Thyroid gland (tissue), 4 donors: Measurements from ENCODE around the gene PGLYRP1. TPM values are rescaled to one million over a fixed set of nuclear protein-coding genes. Genes with fewer than 3 reads are reported as not detected.

Source experiments
- DNase-seq, 2 donors: peaks; one replicate each; pipeline ENCODE4 v3.0.0-alpha.2; 2019
- H3K27ac ChIP-seq, 3 donors: fragments of 200-600 bp; sonication (generic); 1 replicate in 2 of 3; 2 replicates in 1 of 3; pipeline ENCODE4 v1.5.1; 2016 to 2019; ENCODE audit warnings: mild to moderate bottlenecking in 1 of 3, moderate library complexity in 1 of 3
- H3K27me3 ChIP-seq: fragments of 200-600 bp; sonication (generic); one replicate; pipeline ENCODE4 v1.5.1; 2019
- H3K36me3 ChIP-seq, 2 donors: fragments of 200-600 bp; sonication (generic); one replicate each; pipeline ENCODE4 v1.5.1; 2016 to 2019
- H3K4me1 ChIP-seq, 2 donors: fragments of 200-600 bp; sonication (generic); one replicate each; pipeline ENCODE4 v1.5.1; 2017 to 2019
- H3K4me3 ChIP-seq, 3 donors: fragments of 200-600 bp; sonication (generic); replicated peaks in 1 of 3; 1 replicate in 2 of 3; 2 replicates in 1 of 3; pipeline ENCODE4 v1.5.1; 2016; ENCODE audit warnings: mild to moderate bottlenecking in 1 of 3
- H3K9me3 ChIP-seq: fragments of 200-600 bp; sonication (generic); one replicate; pipeline ENCODE4 v1.5.1; 2017
- CTCF ChIP-seq, 6 experiments: fragments of 200-600 bp in 3 of 6; fragments of 450-650 bp in 3 of 6; sonication (generic) in 3 of 6; IDR thresholded peaks; one replicate each; pipeline ENCODE4 v1.5.1; 2016 to 2019; ENCODE audit warnings: antibody characterized with exemption in 6 of 6, mild to moderate bottlenecking in 2 of 6, inconsistent platforms in 1 of 6, moderate library complexity in 1 of 6
- POLR2A ChIP-seq, 2 donors: fragments of 450-650 bp; IDR thresholded peaks; one replicate each; pipeline ENCODE4 v1.6.1; 2017; ENCODE audit warnings: antibody characterized with exemption in 2 of 2, mild to moderate bottlenecking in 2 of 2, moderate library complexity in 1 of 2
- WGBS, 2 donors: methylation state at CpG; one replicate each; pipeline ENCODE4 v1.1.5; 2017; 5-methylcytosine and 5-hydroxymethylcytosine counted together
- intact Hi-C: fragments of 100-400 bp; cut with DNase I; formaldehyde crosslinking; loops from one replicate; pipeline ENCODE4 v1.15.1; 2023
- total RNA-seq, 4 donors: library from RNA; depleted of rRNA; stranded (reverse); fragments of >200 nt; gene quantifications; one replicate each; pipeline ENCODE4 v1.2.3, GENCODE V29; 2016

The PGLYRP1 gene
- total RNA-seq, 4 donors from 2014 or later: 2.0 TPM; not detected in 3

DNA sequence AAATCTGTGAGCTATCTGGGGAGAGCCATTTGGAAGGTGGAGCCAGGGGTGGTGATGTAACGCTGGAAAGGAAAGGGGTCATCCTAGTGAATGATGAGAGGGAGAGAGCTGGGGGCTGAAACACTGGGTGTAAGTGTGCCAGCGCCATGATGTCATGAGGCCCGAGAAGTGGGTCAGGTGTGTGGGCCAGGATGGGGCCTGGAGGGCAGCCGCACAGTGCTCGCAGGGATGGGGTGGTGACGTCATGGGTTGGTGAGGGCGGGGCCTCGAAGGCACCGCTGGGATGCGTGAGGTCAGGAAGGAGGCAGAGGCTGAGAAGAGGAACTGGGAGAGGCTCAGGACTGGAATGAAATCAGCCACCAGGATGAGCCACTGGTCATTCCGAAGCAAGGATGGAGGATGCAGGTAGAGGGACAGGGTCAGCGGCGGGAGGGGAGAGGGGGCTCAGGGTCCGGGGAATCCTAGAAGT is 23.2 kb downstream of the PGLYRP1 start:
- H3K4me3 ChIP-seq: no peak overlapping the region
- H3K27ac ChIP-seq: no peak overlapping the region
- H3K4me1 ChIP-seq: peaks cover 6 to 26% of the 10 kb centered on the region in 2 donors
- no peaks in the 10 kb centered on the region for H3K27me3 ChIP-seq
- intact Hi-C loops: no loop called here
- WGBS, 2 donors: 21 to 23% methylated on average over 14 of the region's 14 CpGs
- H3K9me3 ChIP-seq: no peaks in the 10 kb centered on the region
- H3K36me3 ChIP-seq: no peaks in the 10 kb centered on the region
- no peak for DNase-seq
- no peak for TF ChIP-seq POLR2A (IDR thresholded peaks at IDR 0.05)
- TF ChIP-seq CTCF (IDR thresholded peaks at IDR 0.05): no peak

DNA sequence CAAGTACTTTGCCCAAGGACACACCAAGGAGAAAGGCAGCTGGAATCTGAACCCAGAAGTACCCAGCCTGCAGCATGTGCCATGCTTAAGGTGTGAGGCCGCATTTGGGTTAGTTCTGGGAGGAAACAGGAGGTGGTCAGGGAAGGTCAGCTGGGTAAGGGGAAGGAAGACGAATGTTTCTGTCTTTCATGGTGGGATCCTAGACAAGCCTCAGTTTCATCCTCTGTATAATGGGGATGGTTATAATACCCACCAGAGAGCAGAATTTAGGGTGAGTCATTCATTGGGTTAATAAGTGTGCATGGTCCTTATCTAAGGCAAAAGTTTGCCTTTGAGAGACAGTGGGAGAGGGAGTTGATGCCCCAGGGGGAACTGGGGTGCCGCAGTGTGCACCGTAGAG is 24.0 kb downstream of the PGLYRP1 start:
- no peak overlapping the region for H3K4me3 ChIP-seq
- WGBS, 2 donors: 95 to 97% methylated on average over 4 of the region's 4 CpGs
- no peaks in the 10 kb centered on the region for H3K36me3 ChIP-seq
- no peak for DNase-seq
- no peak overlapping the region for H3K27ac ChIP-seq
- intact Hi-C loops: no loop called here
- H3K4me1 ChIP-seq: peaks cover 6 to 26% of the 10 kb centered on the region in 2 donors
- no peaks in the 10 kb centered on the region for H3K9me3 ChIP-seq
- TF ChIP-seq CTCF (IDR thresholded peaks at IDR 0.05): no peak
- H3K27me3 ChIP-seq: no peaks in the 10 kb centered on the region

DNA sequence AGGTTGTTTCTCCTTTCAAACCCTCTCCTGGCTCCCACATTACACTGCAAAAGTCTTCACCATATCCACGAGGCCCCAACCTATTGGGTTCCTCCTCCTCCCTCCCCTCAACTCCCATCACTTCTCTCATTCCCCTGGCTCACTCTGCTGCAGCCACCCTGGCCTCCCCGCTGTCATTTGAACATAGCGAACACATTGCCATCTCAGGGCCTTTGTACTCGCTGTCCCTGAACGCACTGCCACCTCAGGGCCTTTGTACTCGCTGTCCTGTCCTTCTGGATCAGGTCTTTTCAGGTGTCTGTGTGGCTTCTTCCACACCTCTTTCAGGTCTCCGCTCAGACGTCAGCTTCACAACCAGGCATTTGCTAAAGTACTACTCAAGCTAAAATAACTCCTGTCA is 25.9 kb downstream of the PGLYRP1 start:
- WGBS, 2 donors: 81 to 89% methylated on average over 8 of the region's 8 CpGs
- intact Hi-C loops: no loop called here
- no peak overlapping the region for H3K4me3 ChIP-seq
- DNase-seq: no peak
- no peaks in the 10 kb centered on the region for H3K27me3 ChIP-seq
- H3K36me3 ChIP-seq: no peaks in the 10 kb centered on the region
- no peaks in the 10 kb centered on the region for H3K9me3 ChIP-seq
- peaks cover 6 to 26% of the 10 kb centered on the region in 2 donors for H3K4me1 ChIP-seq
- TF ChIP-seq CTCF (IDR thresholded peaks at IDR 0.05) (no peak), POLR2A (IDR thresholded peaks at IDR 0.05) (no peak)
- no peak overlapping the region for H3K27ac ChIP-seq

DNA sequence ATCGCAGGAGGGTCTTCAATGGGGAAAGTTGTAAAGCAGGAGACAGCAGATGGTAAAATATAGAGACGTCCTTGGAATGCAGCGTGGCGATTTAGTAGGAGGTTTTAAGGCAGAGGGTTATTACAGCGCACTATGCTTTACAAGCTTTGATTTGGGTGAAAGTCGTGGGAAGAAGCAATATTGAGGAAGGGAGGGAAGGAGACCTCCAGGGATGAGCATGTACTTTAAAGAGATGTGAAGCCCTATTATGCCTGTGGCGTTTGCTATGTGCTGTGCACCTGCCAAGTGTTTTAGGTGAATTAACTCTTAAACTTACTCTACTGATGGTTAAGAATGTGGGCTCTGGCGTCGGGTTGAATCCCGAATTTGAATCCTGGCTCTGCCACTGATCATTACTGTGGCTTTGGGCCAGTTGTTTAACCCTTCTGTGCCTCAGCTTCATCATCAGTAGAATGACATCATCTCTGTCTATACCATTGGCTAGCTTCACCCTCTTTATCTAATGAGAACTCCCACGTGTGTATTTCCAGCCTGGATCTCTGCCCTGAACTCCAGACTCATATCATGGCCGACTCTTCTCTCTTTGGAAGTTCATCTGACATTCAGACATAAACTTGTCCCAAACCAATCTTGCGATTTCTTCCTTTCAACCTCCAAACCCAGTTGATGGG is 27.0 kb downstream of the PGLYRP1 start:
- no peaks in the 10 kb centered on the region for H3K27me3 ChIP-seq
- TF ChIP-seq CTCF (IDR thresholded peaks at IDR 0.05) (no peak), POLR2A (IDR thresholded peaks at IDR 0.05) (no peak)
- no peak for DNase-seq
- peaks cover 6 to 25% of the 10 kb centered on the region in 2 donors for H3K4me1 ChIP-seq
- peak overlapping the region in 2 of 3 donors; percentile 51 to 57 for H3K27ac ChIP-seq
- no peaks in the 10 kb centered on the region for H3K36me3 ChIP-seq
- intact Hi-C loops: no loop called here
- H3K4me3 ChIP-seq: peak overlapping the region; percentile 16 to 64 (median 52)
- 12 to 14% methylated on average over 13 of the region's 13 CpGs for WGBS, 2 donors
- H3K9me3 ChIP-seq: no peaks in the 10 kb centered on the region

- peaks cover 6 to 18% of the 10 kb centered on the region in 2 donors for H3K4me1 ChIP-seq
- peak; percentile 94 to 95 for DNase-seq
- H3K27ac ChIP-seq: peak within 1 kb of the TSS in 2 of 3 donors; percentile 51 to 57
- peak in 1 of 2 donors; percentile 85 for TF ChIP-seq POLR2A (IDR thresholded peaks at IDR 0.05)
- no peak for TF ChIP-seq CTCF (IDR thresholded peaks at IDR 0.05)
- H3K27me3 ChIP-seq: no peaks in the 10 kb centered on the region
- peak within 1 kb of the TSS; percentile 16 to 64 (median 52) for H3K4me3 ChIP-seq
- 0% methylated on average over 34 of the region's 34 CpGs for WGBS, 2 donors
- H3K9me3 ChIP-seq: no peaks in the 10 kb centered on the region
- no peaks in the 10 kb centered on the region for H3K36me3 ChIP-seq
- intact Hi-C loops: no loop called here
These were observed 27.7 kb downstream of the PGLYRP1 start, which contains the start of gene CCDC61 for GRCh38 chr19:45994998-45995714. Gene CCDC61 (plus strand): TSS chr19:45995467. CDS start chr19:46003019, 7,552 bp downstream.
